ENCODE measurements around the gene CACNA1C. TPM values are rescaled to one million over a fixed set of nuclear protein-coding genes. Genes with fewer than 3 reads are reported as not detected.

CACNA1C gene
- total and polyA plus RNA-seq, 2 donors, result 0.71 TPM

GRCh38 chr12:2029851-2030250 is 22.9 kb upstream of the CACNA1C start:
- no peak overlapping the region for H3K4me3 ChIP-seq (ENCODE audit: low read length in 2 of 2)
- peaks cover 4 to 29% of the 10 kb centered on the region in 2 donors for H3K27me3 ChIP-seq (ENCODE audit: control insufficient read depth in 2 of 2, insufficient read depth in 1 of 2, low read length in 1 of 2)
- H3K4me1 ChIP-seq (ENCODE audit: control insufficient read depth in 2 of 2, insufficient read depth in 2 of 2, low read length in 2 of 2), result peaks cover 0 to 4% of the 10 kb centered on the region in 2 donors
- peaks cover 0 to 3% of the 10 kb centered on the region in 2 donors for H3K9me3 ChIP-seq (ENCODE audit: control insufficient read depth in 2 of 2, insufficient read depth in 1 of 2, low read length in 1 of 2)
- WGBS, result 95% methylated on average over 3 of the region's 3 CpGs
- DNase-seq (ENCODE audit: low read depth in 6 of 9, low spot score in 9 of 9), result no peak
- no peak overlapping the region for H3K27ac ChIP-seq (ENCODE audit: low read depth in 1 of 2, low read length in 1 of 2)
- H3K36me3 ChIP-seq (ENCODE audit: control insufficient read depth in 2 of 2, insufficient read depth in 2 of 2, low read length in 1 of 2), result no peaks in the 10 kb centered on the region

GRCh38 chr12:2032506-2032905 is 20.3 kb upstream of the CACNA1C start:
- H3K27me3 ChIP-seq (ENCODE audit: control insufficient read depth in 2 of 2, insufficient read depth in 1 of 2, low read length in 1 of 2), result peaks cover 13 to 44% of the 10 kb centered on the region in 2 donors
- peaks cover 0 to 3% of the 10 kb centered on the region in 2 donors for H3K9me3 ChIP-seq (ENCODE audit: control insufficient read depth in 2 of 2, insufficient read depth in 1 of 2, low read length in 1 of 2)
- no peak for DNase-seq (ENCODE audit: low read depth in 6 of 9, low spot score in 9 of 9)
- no peak overlapping the region for H3K4me3 ChIP-seq (ENCODE audit: low read length in 2 of 2)
- no peaks in the 10 kb centered on the region for H3K36me3 ChIP-seq (ENCODE audit: control insufficient read depth in 2 of 2, insufficient read depth in 2 of 2, low read length in 1 of 2)
- no peak overlapping the region for H3K27ac ChIP-seq (ENCODE audit: low read depth in 1 of 2, low read length in 1 of 2)
- peaks cover 0 to 10% of the 10 kb centered on the region in 2 donors for H3K4me1 ChIP-seq (ENCODE audit: control insufficient read depth in 2 of 2, insufficient read depth in 2 of 2, low read length in 2 of 2)
- 97% methylated on average over 8 of the region's 8 CpGs for WGBS

GRCh38 chr12:2034633-2035430 is 18.0 kb upstream of the CACNA1C start:
- peak; percentile 39 to 90 (median 77) for DNase-seq (ENCODE audit: low read depth in 6 of 9, low spot score in 9 of 9)
- 11% methylated on average over 47 of the region's 47 CpGs for WGBS
- Histone ChIP-seq H3K27ac (ENCODE audit: low read depth in 1 of 2, low read length in 1 of 2) (no peak overlapping the region), H3K4me3 (ENCODE audit: low read length in 2 of 2) (peak overlapping the region; percentile 27 to 29), H3K27me3 (ENCODE audit: control insufficient read depth in 2 of 2, insufficient read depth in 1 of 2, low read length in 1 of 2) (peaks cover 13 to 48% of the 10 kb centered on the region in 2 donors), H3K4me1 (ENCODE audit: control insufficient read depth in 2 of 2, insufficient read depth in 2 of 2, low read length in 2 of 2) (peaks cover 0 to 10% of the 10 kb centered on the region in 2 donors), H3K36me3 (ENCODE audit: control insufficient read depth in 2 of 2, insufficient read depth in 2 of 2, low read length in 1 of 2) (no peaks in the 10 kb centered on the region), H3K9me3 (ENCODE audit: control insufficient read depth in 2 of 2, insufficient read depth in 1 of 2, low read length in 1 of 2) (peaks cover 0 to 3% of the 10 kb centered on the region in 2 donors)

GRCh38 chr12:2035431-2036055 is 17.2 kb upstream of the CACNA1C start:
- WGBS, result 77% methylated on average over 15 of the region's 15 CpGs
- H3K4me3 ChIP-seq (ENCODE audit: low read length in 2 of 2), result peak overlapping the region in 1 of 2 donors; percentile 27
- no peaks in the 10 kb centered on the region for H3K36me3 ChIP-seq (ENCODE audit: control insufficient read depth in 2 of 2, insufficient read depth in 2 of 2, low read length in 1 of 2)
- H3K27ac ChIP-seq (ENCODE audit: low read depth in 1 of 2, low read length in 1 of 2), result no peak overlapping the region
- peaks cover 13 to 46% of the 10 kb centered on the region in 2 donors for H3K27me3 ChIP-seq (ENCODE audit: control insufficient read depth in 2 of 2, insufficient read depth in 1 of 2, low read length in 1 of 2)
- peaks cover 0 to 3% of the 10 kb centered on the region in 2 donors for H3K9me3 ChIP-seq (ENCODE audit: control insufficient read depth in 2 of 2, insufficient read depth in 1 of 2, low read length in 1 of 2)
- DNase-seq (ENCODE audit: low read depth in 6 of 9, low spot score in 9 of 9), result no peak
- H3K4me1 ChIP-seq (ENCODE audit: control insufficient read depth in 2 of 2, insufficient read depth in 2 of 2, low read length in 2 of 2), result peaks cover 0 to 10% of the 10 kb centered on the region in 2 donors

GRCh38 chr12:2039034-2039433 is 13.8 kb upstream of the CACNA1C start:
- H3K27me3 ChIP-seq (ENCODE audit: control insufficient read depth in 2 of 2, insufficient read depth in 1 of 2, low read length in 1 of 2), result peaks cover 13 to 32% of the 10 kb centered on the region in 2 donors
- no peaks in the 10 kb centered on the region for H3K36me3 ChIP-seq (ENCODE audit: control insufficient read depth in 2 of 2, insufficient read depth in 2 of 2, low read length in 1 of 2)
- no peak for DNase-seq (ENCODE audit: low read depth in 6 of 9, low spot score in 9 of 9)
- H3K4me3 ChIP-seq (ENCODE audit: low read length in 2 of 2), result no peak overlapping the region
- no peak overlapping the region for H3K27ac ChIP-seq (ENCODE audit: low read depth in 1 of 2, low read length in 1 of 2)
- peaks cover 0 to 3% of the 10 kb centered on the region in 2 donors for H3K9me3 ChIP-seq (ENCODE audit: control insufficient read depth in 2 of 2, insufficient read depth in 1 of 2, low read length in 1 of 2)
- peaks cover 0 to 10% of the 10 kb centered on the region in 2 donors for H3K4me1 ChIP-seq (ENCODE audit: control insufficient read depth in 2 of 2, insufficient read depth in 2 of 2, low read length in 2 of 2)

GRCh38 chr12:2043054-2043453 is 9.7 kb upstream of the CACNA1C start:
- H3K9me3 ChIP-seq (ENCODE audit: control insufficient read depth in 2 of 2, insufficient read depth in 1 of 2, low read length in 1 of 2), result no peaks in the 10 kb centered on the region
- H3K4me3 ChIP-seq (ENCODE audit: low read length in 2 of 2), result no peak overlapping the region
- peaks cover 2 to 14% of the 10 kb centered on the region in 2 donors for H3K27me3 ChIP-seq (ENCODE audit: control insufficient read depth in 2 of 2, insufficient read depth in 1 of 2, low read length in 1 of 2)
- no peaks in the 10 kb centered on the region for H3K36me3 ChIP-seq (ENCODE audit: control insufficient read depth in 2 of 2, insufficient read depth in 2 of 2, low read length in 1 of 2)
- H3K27ac ChIP-seq (ENCODE audit: low read depth in 1 of 2, low read length in 1 of 2), result no peak overlapping the region
- no peaks in the 10 kb centered on the region for H3K4me1 ChIP-seq (ENCODE audit: control insufficient read depth in 2 of 2, insufficient read depth in 2 of 2, low read length in 2 of 2)
- DNase-seq (ENCODE audit: low read depth in 6 of 9, low spot score in 9 of 9), result no peak
- WGBS, result 98% methylated on average over 2 of the region's 2 CpGs

- H3K36me3 ChIP-seq (ENCODE audit: control insufficient read depth in 2 of 2, insufficient read depth in 2 of 2, low read length in 1 of 2), result no peaks in the 10 kb centered on the region
Measured at GRCh38 chr12:2044165-2044564, 8.6 kb upstream of the CACNA1C start.

GRCh38 chr12:2046957-2047356 is 5.8 kb upstream of the CACNA1C start:
- Histone ChIP-seq H3K27me3 (ENCODE audit: control insufficient read depth in 2 of 2, insufficient read depth in 1 of 2, low read length in 1 of 2) (peaks cover 17 to 44% of the 10 kb centered on the region in 2 donors), H3K27ac (ENCODE audit: low read depth in 1 of 2, low read length in 1 of 2) (no peak overlapping the region), H3K9me3 (ENCODE audit: control insufficient read depth in 2 of 2, insufficient read depth in 1 of 2, low read length in 1 of 2) (no peaks in the 10 kb centered on the region), H3K4me1 (ENCODE audit: control insufficient read depth in 2 of 2, insufficient read depth in 2 of 2, low read length in 2 of 2) (no peaks in the 10 kb centered on the region), H3K4me3 (ENCODE audit: low read length in 2 of 2) (no peak overlapping the region), H3K36me3 (ENCODE audit: control insufficient read depth in 2 of 2, insufficient read depth in 2 of 2, low read length in 1 of 2) (no peaks in the 10 kb centered on the region)
- WGBS, result 93% methylated on average over 4 of the region's 4 CpGs
- DNase-seq (ENCODE audit: low read depth in 6 of 9, low spot score in 9 of 9), result no peak

More at GRCh38 chr12:2044165-2044564, 8.6 kb upstream of the CACNA1C start:
- Histone ChIP-seq H3K27me3 (ENCODE audit: control insufficient read depth in 2 of 2, insufficient read depth in 1 of 2, low read length in 1 of 2) (peaks cover 2 to 25% of the 10 kb centered on the region in 2 donors), H3K4me3 (ENCODE audit: low read length in 2 of 2) (no peak overlapping the region), H3K27ac (ENCODE audit: low read depth in 1 of 2, low read length in 1 of 2) (no peak overlapping the region), H3K4me1 (ENCODE audit: control insufficient read depth in 2 of 2, insufficient read depth in 2 of 2, low read length in 2 of 2) (no peaks in the 10 kb centered on the region), H3K9me3 (ENCODE audit: control insufficient read depth in 2 of 2, insufficient read depth in 1 of 2, low read length in 1 of 2) (no peaks in the 10 kb centered on the region)
- 94% methylated on average over 6 of the region's 6 CpGs for WGBS
- no peak for DNase-seq (ENCODE audit: low read depth in 6 of 9, low spot score in 9 of 9)

- H3K9me3 ChIP-seq (ENCODE audit: control insufficient read depth in 2 of 2, insufficient read depth in 1 of 2, low read length in 1 of 2), result no peaks in the 10 kb centered on the region
- no peak overlapping the region for H3K4me3 ChIP-seq (ENCODE audit: low read length in 2 of 2)
- H3K4me1 ChIP-seq (ENCODE audit: control insufficient read depth in 2 of 2, insufficient read depth in 2 of 2, low read length in 2 of 2), result no peaks in the 10 kb centered on the region
- no peak for DNase-seq (ENCODE audit: low read depth in 6 of 9, low spot score in 9 of 9)
- H3K27ac ChIP-seq (ENCODE audit: low read depth in 1 of 2, low read length in 1 of 2), result no peak overlapping the region
- H3K36me3 ChIP-seq (ENCODE audit: control insufficient read depth in 2 of 2, insufficient read depth in 2 of 2, low read length in 1 of 2), result no peaks in the 10 kb centered on the region
- WGBS, result 96% methylated on average over 7 of the region's 7 CpGs
- peaks cover 24 to 45% of the 10 kb centered on the region in 2 donors for H3K27me3 ChIP-seq (ENCODE audit: control insufficient read depth in 2 of 2, insufficient read depth in 1 of 2, low read length in 1 of 2)
Measured at GRCh38 chr12:2047752-2048151, 5.0 kb upstream of the CACNA1C start.

Measured in thymus (tissue), 11 donors.